ENCODE data around the gene ANLN. TPM values are rescaled to one million over a fixed set of nuclear protein-coding genes. Genes with fewer than 3 reads are reported as not detected.
"Not testable (repeated sequence)": the region's sequence is repeated elsewhere in the genome, so short reads cannot be mapped to it uniquely, and the experiment has no call there.

ANLN gene
- total and polyA plus RNA-seq, 4 donors: 0.17 to 27.0 (median 1.3) TPM

GRCh38 chr7:36462551-36463137 is 73.0 kb downstream of the ANLN start:
- no peak for DNase-seq (ENCODE audit: low spot score)
- no peaks in the 10 kb centered on the region for H3K36me3 ChIP-seq (ENCODE audit: control insufficient read depth in 4 of 4, insufficient read depth in 3 of 4, low read depth in 1 of 4, low read length in 3 of 4)
- 80% methylated on average over 6 of the region's 6 CpGs for WGBS
- peaks cover 0 to 13% (median 9%) of the 10 kb centered on the region in 4 donors for H3K4me1 ChIP-seq (ENCODE audit: control insufficient read depth in 4 of 4, insufficient read depth in 4 of 4, low read length in 3 of 4)
- no peaks in the 10 kb centered on the region for H3K27me3 ChIP-seq (ENCODE audit: control insufficient read depth in 4 of 4, insufficient read depth in 4 of 4, low read length in 3 of 4)
- H3K9ac ChIP-seq (ENCODE audit: low read depth in 1 of 2, low read length in 2 of 2): no peak overlapping the region
- H3K9me3 ChIP-seq (ENCODE audit: control insufficient read depth in 4 of 4, low read length in 3 of 4): no peaks in the 10 kb centered on the region
- TF ChIP-seq NR2F2 (IDR thresholded peaks at IDR 0.05) (no peak), HNF4A (conservative IDR thresholded peaks at IDR 0.05) (peak; percentile 10 to 60)
- H3K4me3 ChIP-seq (ENCODE audit: low read depth in 1 of 3, low read length in 3 of 3): no peak overlapping the region
- no peak overlapping the region for H3K27ac ChIP-seq (ENCODE audit: low read depth in 1 of 2, low read length in 2 of 2)

GRCh38 chr7:36464271-36464670 is 74.6 kb downstream of the ANLN start:
- Histone ChIP-seq H3K4me1 (ENCODE audit: control insufficient read depth in 4 of 4, insufficient read depth in 4 of 4, low read length in 3 of 4) (peaks cover 0 to 13% (median 9%) of the 10 kb centered on the region in 4 donors), H3K9ac (ENCODE audit: low read depth in 1 of 2, low read length in 2 of 2) (no peak overlapping the region), H3K27me3 (ENCODE audit: control insufficient read depth in 4 of 4, insufficient read depth in 4 of 4, low read length in 3 of 4) (no peaks in the 10 kb centered on the region), H3K4me3 (ENCODE audit: low read depth in 1 of 3, low read length in 3 of 3) (no peak overlapping the region), H3K36me3 (ENCODE audit: control insufficient read depth in 4 of 4, insufficient read depth in 3 of 4, low read depth in 1 of 4, low read length in 3 of 4) (no peaks in the 10 kb centered on the region), H3K27ac (ENCODE audit: low read depth in 1 of 2, low read length in 2 of 2) (no peak overlapping the region), H3K9me3 (ENCODE audit: control insufficient read depth in 4 of 4, low read length in 3 of 4) (no peaks in the 10 kb centered on the region)
- no peak for DNase-seq (ENCODE audit: low spot score)
- WGBS: 76% methylated on average over 3 of the region's 3 CpGs
- TF ChIP-seq ZBTB33 (IDR thresholded peaks at IDR 0.05): no peak
- TF ChIP-seq MAX (IDR thresholded peaks at IDR 0.05): no peak
- no peak for TF ChIP-seq HNF4G (IDR thresholded peaks at IDR 0.05)
- no peak for TF ChIP-seq RXRA (IDR thresholded peaks at IDR 0.05)
- no peak for TF ChIP-seq JUND (IDR thresholded peaks at IDR 0.05)
- no peak for TF ChIP-seq RAD21 (IDR thresholded peaks at IDR 0.05)
- TF ChIP-seq SP1 (IDR thresholded peaks at IDR 0.05): no peak
- TF ChIP-seq EGR1 (IDR thresholded peaks at IDR 0.05; ENCODE audit: low read depth in 2 of 2): no peak
- no peak for TF ChIP-seq NR2F2 (IDR thresholded peaks at IDR 0.05)
- TF ChIP-seq FOXA1 (IDR thresholded peaks at IDR 0.05): no peak
- no peak for TF ChIP-seq CTCF (IDR thresholded peaks at IDR 0.05; ENCODE audit: low read depth, low read length, missing input control)
- no peak for TF ChIP-seq GABPA (IDR thresholded peaks at IDR 0.05 in 1 of 2, conservative IDR thresholded peaks at IDR 0.05 in 1 of 2)
- TF ChIP-seq REST (IDR thresholded peaks at IDR 0.05): no peak
- TF ChIP-seq ATF3 (IDR thresholded peaks at IDR 0.05): no peak
- no peak for TF ChIP-seq YY1 (IDR thresholded peaks at IDR 0.05)

GRCh38 chr7:36466001-36466400 is 76.3 kb downstream of the ANLN start:
- DNase-seq (ENCODE audit: low spot score); H3K36me3 ChIP-seq (ENCODE audit: control insufficient read depth in 4 of 4, insufficient read depth in 3 of 4, low read depth in 1 of 4, low read length in 3 of 4); H3K27me3 ChIP-seq (ENCODE audit: control insufficient read depth in 4 of 4, insufficient read depth in 4 of 4, low read length in 3 of 4); H3K9ac ChIP-seq (ENCODE audit: low read depth in 1 of 2, low read length in 2 of 2); H3K27ac ChIP-seq (ENCODE audit: low read depth in 1 of 2, low read length in 2 of 2); H3K9me3 ChIP-seq (ENCODE audit: control insufficient read depth in 4 of 4, low read length in 3 of 4); H3K4me3 ChIP-seq (ENCODE audit: low read depth in 1 of 3, low read length in 3 of 3): not testable (repeated sequence)
- WGBS: 90% methylated on average over 5 of the region's 5 CpGs
- H3K4me1 ChIP-seq (ENCODE audit: control insufficient read depth in 4 of 4, insufficient read depth in 4 of 4, low read length in 3 of 4): peaks cover 4 to 14% (median 9%) of the 10 kb centered on the region in 4 donors

Measured in liver (tissue), 9 donors.